ENCODE data around the gene CPLX3. TPM values are rescaled to one million over a fixed set of nuclear protein-coding genes. Genes with fewer than 3 reads are reported as not detected.

The CPLX3 gene
- polyA plus RNA-seq, 1 experiment: not detected

DNA sequence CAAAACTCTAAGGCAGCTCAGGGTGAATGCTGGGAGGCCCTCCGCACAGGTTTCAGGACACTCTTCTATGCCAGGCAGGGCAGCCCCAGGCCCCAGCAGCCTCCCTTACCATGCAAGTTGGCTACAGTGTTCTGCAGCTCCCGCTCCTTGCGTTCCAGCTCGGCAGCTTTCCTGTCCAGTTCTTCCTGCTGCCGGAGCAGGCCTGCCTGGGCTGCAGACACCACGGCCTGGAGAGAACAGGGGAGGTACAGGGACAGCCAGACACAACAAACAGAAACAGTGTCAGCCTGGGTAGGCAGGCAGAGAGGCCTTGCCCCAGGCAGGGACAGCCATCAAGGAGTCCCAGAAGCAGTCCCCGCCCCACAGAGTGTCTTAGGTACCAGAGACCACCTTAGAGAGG lies 25.5 kb downstream of the CPLX3 start:
- ChIA-PET POLR2A (no interaction called here), CTCF (no interaction called here)

GRCh38 chr15:74854453-74855022 lies 28.1 kb downstream of the CPLX3 start:
- no peak for DNase-seq (ENCODE audit: low read depth, low spot score)
- Histone ChIP-seq H3K27ac (ENCODE audit: low read depth, low read length) (no peak overlapping the region), H3K27me3 (ENCODE audit: control insufficient read depth, insufficient read depth, low read length) (no peaks in the 10 kb centered on the region), H3K4me3 (ENCODE audit: low read depth, low read length) (no peak overlapping the region), H3K9me3 (ENCODE audit: control insufficient read depth, insufficient read depth, low read length) (no peaks in the 10 kb centered on the region)
- ChIA-PET POLR2A (no interaction called here), CTCF (no interaction called here)
- no peak for TF ChIP-seq CTCF (IDR thresholded peaks at IDR 0.05; ENCODE audit: low read depth, low read length)

More for the DNA sequence above, 25.5 kb downstream of the CPLX3 start:
- no peak overlapping the region for H3K4me3 ChIP-seq (ENCODE audit: low read depth, low read length)
- TF ChIP-seq CTCF (IDR thresholded peaks at IDR 0.05; ENCODE audit: low read depth, low read length): no peak
- H3K27me3 ChIP-seq (ENCODE audit: control insufficient read depth, insufficient read depth, low read length): no peaks in the 10 kb centered on the region
- DNase-seq (ENCODE audit: low read depth, low spot score): no peak
- no peak overlapping the region for H3K27ac ChIP-seq (ENCODE audit: low read depth, low read length)
- no peaks in the 10 kb centered on the region for H3K9me3 ChIP-seq (ENCODE audit: control insufficient read depth, insufficient read depth, low read length)

DNA sequence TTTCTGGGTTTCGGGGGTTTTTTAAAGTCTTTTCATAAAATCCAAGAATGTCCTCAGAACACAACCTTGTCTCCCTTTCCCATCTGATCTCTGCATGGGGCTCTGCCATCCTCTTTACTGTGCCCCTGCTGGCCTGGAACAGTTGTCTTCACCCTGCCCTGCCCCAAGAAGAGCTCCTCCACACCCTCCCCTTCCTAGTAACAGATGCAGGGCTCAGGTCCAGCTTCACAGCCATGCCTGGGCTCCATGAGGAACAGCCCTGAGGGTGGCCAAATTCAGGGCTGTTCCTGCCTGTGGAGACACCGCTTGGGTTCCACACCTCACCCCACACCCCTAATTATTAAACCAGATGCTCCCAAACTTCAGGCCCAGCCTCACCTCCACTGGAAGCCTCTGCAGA lies 29.4 kb downstream of the CPLX3 start:
- ChIA-PET CTCF (interaction anchor here (0.7 to 1.7 kb wide), 4 partner anchors 17 to 95 kb away, joined by 3 to 6 read pairs (median 4); partner anchors contain the start of gene SCAMP2), POLR2A (interaction anchor here (0.7 kb wide), 1 partner anchor 12 kb away, joined by 8 read pairs; no protein-coding TSS in a partner anchor)
- Histone ChIP-seq H3K4me3 (ENCODE audit: low read depth, low read length) (no peak overlapping the region), H3K9me3 (ENCODE audit: control insufficient read depth, insufficient read depth, low read length) (no peaks in the 10 kb centered on the region), H3K27me3 (ENCODE audit: control insufficient read depth, insufficient read depth, low read length) (no peaks in the 10 kb centered on the region), H3K27ac (ENCODE audit: low read depth, low read length) (no peak overlapping the region)
- DNase-seq (ENCODE audit: low read depth, low spot score): no peak
- no peak for TF ChIP-seq CTCF (IDR thresholded peaks at IDR 0.05; ENCODE audit: low read depth, low read length)

DNA sequence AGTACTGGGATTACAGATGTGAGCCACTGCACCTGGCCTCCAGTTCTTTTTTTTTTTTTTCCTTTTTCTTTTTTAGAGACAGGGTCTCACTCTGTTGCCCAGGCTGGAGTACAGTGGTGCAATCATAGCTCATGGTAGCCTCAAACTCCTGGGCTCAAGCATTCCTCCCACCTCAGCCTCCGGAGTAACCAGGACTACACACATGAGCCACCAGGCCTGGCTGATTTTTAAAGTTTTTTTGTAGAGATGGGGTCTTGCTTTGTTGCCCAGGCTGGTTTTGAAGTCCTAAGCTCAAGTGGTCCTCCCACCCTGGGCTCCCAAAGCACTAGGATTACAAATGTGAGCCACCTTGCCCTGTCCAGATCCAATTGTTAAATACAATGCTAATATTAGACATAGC lies 30.1 kb downstream of the CPLX3 start:
- POLR2A ChIA-PET: interaction anchor here (0.7 kb wide), 2 partner anchors 12 to 13 kb away, joined by 3 to 8 read pairs; no protein-coding TSS in a partner anchor
- DNase-seq (ENCODE audit: low read depth, low spot score): no peak
- Histone ChIP-seq H3K4me3 (ENCODE audit: low read depth, low read length) (no peak overlapping the region), H3K9me3 (ENCODE audit: control insufficient read depth, insufficient read depth, low read length) (no peaks in the 10 kb centered on the region), H3K27me3 (ENCODE audit: control insufficient read depth, insufficient read depth, low read length) (no peaks in the 10 kb centered on the region), H3K27ac (ENCODE audit: low read depth, low read length) (no peak overlapping the region)
- TF ChIP-seq CTCF (IDR thresholded peaks at IDR 0.05; ENCODE audit: low read depth, low read length): no peak
- CTCF ChIA-PET: interaction anchor here (1.7 kb wide), 1 partner anchor 45 kb away, joined by 5 read pairs; no protein-coding TSS in a partner anchor

GRCh38 chr15:74857082-74857655 lies 30.7 kb downstream of the CPLX3 start:
- no peak for TF ChIP-seq CTCF (IDR thresholded peaks at IDR 0.05; ENCODE audit: low read depth, low read length)
- Histone ChIP-seq H3K4me3 (ENCODE audit: low read depth, low read length) (no peak overlapping the region), H3K27me3 (ENCODE audit: control insufficient read depth, insufficient read depth, low read length) (no peaks in the 10 kb centered on the region), H3K27ac (ENCODE audit: low read depth, low read length) (no peak overlapping the region), H3K9me3 (ENCODE audit: control insufficient read depth, insufficient read depth, low read length) (no peaks in the 10 kb centered on the region)
- no peak for DNase-seq (ENCODE audit: low read depth, low spot score)
- ChIA-PET CTCF (interaction anchor here (1.7 kb wide), 1 partner anchor 44 kb away, joined by 5 read pairs; no protein-coding TSS in a partner anchor), POLR2A (interaction anchor here (0.7 kb wide), 1 partner anchor 13 kb away, joined by 3 read pairs; no protein-coding TSS in a partner anchor)

All from AG04450 (cell line).